Adipocyte (in vitro differentiated cells): ENCODE measurements around the gene MCEMP1.
"Not testable (repeated sequence)": the region's sequence is repeated elsewhere in the genome, so short reads cannot be mapped to it uniquely, and the experiment has no call there.

Source experiments
- DNase-seq: peaks from one replicate; pipeline ENCODE4 v3.0.0-alpha.2; 2015; ENCODE audit warnings: low read depth
- H3K27me3 ChIP-seq: replicated peaks from 2 replicates; pipeline ENCODE4 v1.7.0; 2013; ENCODE audit warnings: mild to moderate bottlenecking, low read length, moderate library complexity; ENCODE audit not compliant: control insufficient read depth, insufficient read depth
- H3K36me3 ChIP-seq: 2 replicates; pipeline ENCODE4 v1.7.0; 2013; ENCODE audit warnings: low read length, mild to moderate bottlenecking, moderate library complexity; ENCODE audit not compliant: control insufficient read depth, insufficient read depth, severe bottlenecking
- H3K4me1 ChIP-seq: 2 replicates; pipeline ENCODE4 v1.7.0; 2013; ENCODE audit warnings: mild to moderate bottlenecking, low read length, moderate library complexity; ENCODE audit not compliant: control insufficient read depth, insufficient read depth
- H3K4me3 ChIP-seq: 2 replicates; pipeline ENCODE4 v1.7.0; 2013; ENCODE audit warnings: mild to moderate bottlenecking, low read length, moderate library complexity
- H3K9ac ChIP-seq: 2 replicates; pipeline ENCODE4 v1.7.0; 2013; ENCODE audit warnings: mild to moderate bottlenecking, low read length, moderate library complexity
- H3K9me3 ChIP-seq: 2 replicates; pipeline ENCODE4 v1.7.0; 2013; ENCODE audit warnings: mild to moderate bottlenecking, low read length, moderate library complexity; ENCODE audit not compliant: control insufficient read depth

Gene MCEMP1

GRCh38 chr19:7637374-7638256 is 39.3 kb upstream of the MCEMP1 start:
- Histone ChIP-seq H3K4me3 (no peak overlapping the region), H3K27me3 (peaks cover 38% of the 10 kb centered on the region), H3K4me1 (no peaks in the 10 kb centered on the region), H3K9ac (no peak overlapping the region), H3K36me3 (no peaks in the 10 kb centered on the region), H3K9me3 (no peaks in the 10 kb centered on the region)
- no peak for DNase-seq

GRCh38 chr19:7638802-7639465 is 38.0 kb upstream of the MCEMP1 start:
- no peak for DNase-seq
- Histone ChIP-seq H3K4me3 (no peak overlapping the region), H3K4me1 (no peaks in the 10 kb centered on the region), H3K27me3 (peaks cover 38% of the 10 kb centered on the region), H3K9me3 (no peaks in the 10 kb centered on the region), H3K9ac (no peak overlapping the region), H3K36me3 (no peaks in the 10 kb centered on the region)

GRCh38 chr19:7639863-7640348 is 37.0 kb upstream of the MCEMP1 start:
- Histone ChIP-seq H3K9me3 (no peaks in the 10 kb centered on the region), H3K4me3 (no peak overlapping the region), H3K9ac (no peak overlapping the region), H3K4me1 (no peaks in the 10 kb centered on the region), H3K27me3 (peaks cover 34% of the 10 kb centered on the region), H3K36me3 (no peaks in the 10 kb centered on the region)
- no peak for DNase-seq

GRCh38 chr19:7640803-7641202 is 36.1 kb upstream of the MCEMP1 start:
- DNase-seq, result no peak
- Histone ChIP-seq H3K9ac (no peak overlapping the region), H3K27me3 (peaks cover 30% of the 10 kb centered on the region), H3K36me3 (no peaks in the 10 kb centered on the region), H3K9me3 (no peaks in the 10 kb centered on the region), H3K4me1 (peaks cover 5% of the 10 kb centered on the region), H3K4me3 (no peak overlapping the region)

GRCh38 chr19:7641290-7642276 is 35.3 kb upstream of the MCEMP1 start:
- Histone ChIP-seq H3K4me1 (peaks cover 5% of the 10 kb centered on the region), H3K4me3 (no peak overlapping the region), H3K9ac (no peak overlapping the region), H3K27me3 (peaks cover 28% of the 10 kb centered on the region), H3K36me3 (no peaks in the 10 kb centered on the region), H3K9me3 (no peaks in the 10 kb centered on the region)
- DNase-seq, result no peak

GRCh38 chr19:7642295-7643030 is 34.4 kb upstream of the MCEMP1 start:
- H3K9ac ChIP-seq, result no peak overlapping the region
- H3K4me1 ChIP-seq, result peaks cover 5% of the 10 kb centered on the region
- no peaks in the 10 kb centered on the region for H3K36me3 ChIP-seq
- DNase-seq, result no peak
- H3K27me3 ChIP-seq, result peaks cover 24% of the 10 kb centered on the region
- H3K4me3 ChIP-seq, result no peak overlapping the region
- H3K9me3 ChIP-seq, result no peaks in the 10 kb centered on the region

- DNase-seq, result no peak
- Histone ChIP-seq H3K4me1 (peaks cover 5% of the 10 kb centered on the region), H3K9ac (no peak overlapping the region), H3K27me3 (peaks cover 18% of the 10 kb centered on the region), H3K9me3 (no peaks in the 10 kb centered on the region), H3K36me3 (no peaks in the 10 kb centered on the region), H3K4me3 (no peak overlapping the region)
These were observed 33.9 kb upstream of the MCEMP1 start for GRCh38 chr19:7643031-7643415.

GRCh38 chr19:7643629-7644549 is 33.0 kb upstream of the MCEMP1 start:
- not testable (repeated sequence) for H3K9ac ChIP-seq, H3K27me3 ChIP-seq, H3K4me1 ChIP-seq, H3K36me3 ChIP-seq, H3K4me3 ChIP-seq, DNase-seq, H3K9me3 ChIP-seq

GRCh38 chr19:7644550-7644877 is 32.4 kb upstream of the MCEMP1 start:
- no peak overlapping the region for H3K4me3 ChIP-seq
- H3K9me3 ChIP-seq, result no peaks in the 10 kb centered on the region
- H3K4me1 ChIP-seq, result peaks cover 9% of the 10 kb centered on the region
- no peaks in the 10 kb centered on the region for H3K36me3 ChIP-seq
- H3K9ac ChIP-seq, result no peak overlapping the region
- H3K27me3 ChIP-seq, result peaks cover 9% of the 10 kb centered on the region
- no peak for DNase-seq

- DNase-seq, result no peak
- H3K9me3 ChIP-seq, result no peaks in the 10 kb centered on the region
- no peak overlapping the region for H3K4me3 ChIP-seq
- peaks cover 9% of the 10 kb centered on the region for H3K4me1 ChIP-seq
- H3K36me3 ChIP-seq, result no peaks in the 10 kb centered on the region
- H3K9ac ChIP-seq, result no peak overlapping the region
- H3K27me3 ChIP-seq, result peaks cover 9% of the 10 kb centered on the region
These were observed 31.7 kb upstream of the MCEMP1 start for GRCh38 chr19:7645163-7645562.
